Spleen (tissue), 7 donors: ENCODE measurements around the gene CUBN.

ENCODE experiments used
- CTCF ChIP-seq, 11 experiments: fragments of 200-600 bp in 7 of 11; fragments of 450-650 bp in 4 of 11; sonication (generic) in 4 of 11; IDR thresholded peaks in 8 of 11; conservative IDR thresholded peaks in 3 of 11; 1 replicate in 7 of 11; 2 replicates in 4 of 11; pipeline versions ENCODE4 v1.4.0 to v1.8.0; 2016 to 2021; ENCODE audit warnings: antibody characterized with exemption in 11 of 11, inconsistent platforms in 4 of 11, mild to moderate bottlenecking in 1 of 11
- POLR2A ChIP-seq, 3 donors: fragments of 450-650 bp; IDR thresholded peaks; one replicate each; pipeline ENCODE4 v1.5.1; 2017; ENCODE audit warnings: antibody characterized with exemption in 3 of 3, mild to moderate bottlenecking in 1 of 3
- POLR2AphosphoS5 ChIP-seq, 3 donors: sonication (generic); formaldehyde crosslinking; IDR thresholded peaks; one replicate each; pipeline ENCODE4 v1.5.1; 2017; ENCODE audit warnings: antibody characterized with exemption in 3 of 3
- donor health status: DM: no; HTN: no; CAD: no; lungs with moderate emphysema.
- donor health status: DM: no; HTN: no; CAD: no.
- donor health status: DM: no; HTN: no; CAD: no.

GRCh38 chr10:16901106-16901505, 228.5 kb downstream of the CUBN start:
- TF ChIP-seq POLR2A (IDR thresholded peaks at IDR 0.05) (no peak), CTCF (IDR thresholded peaks at IDR 0.05 in 8 of 11, conservative IDR thresholded peaks at IDR 0.05 in 3 of 11) (no peak), POLR2AphosphoS5 (IDR thresholded peaks at IDR 0.05) (no peak)
